IPS-NIHi11 (cell line): ENCODE data around the gene ESYT2.

Source experiments
- DNase-seq: peaks from one replicate; pipeline ENCODE4 v3.0.0; 2012; ENCODE audit warnings: mixed read lengths, low spot score

The ESYT2 gene

DNA sequence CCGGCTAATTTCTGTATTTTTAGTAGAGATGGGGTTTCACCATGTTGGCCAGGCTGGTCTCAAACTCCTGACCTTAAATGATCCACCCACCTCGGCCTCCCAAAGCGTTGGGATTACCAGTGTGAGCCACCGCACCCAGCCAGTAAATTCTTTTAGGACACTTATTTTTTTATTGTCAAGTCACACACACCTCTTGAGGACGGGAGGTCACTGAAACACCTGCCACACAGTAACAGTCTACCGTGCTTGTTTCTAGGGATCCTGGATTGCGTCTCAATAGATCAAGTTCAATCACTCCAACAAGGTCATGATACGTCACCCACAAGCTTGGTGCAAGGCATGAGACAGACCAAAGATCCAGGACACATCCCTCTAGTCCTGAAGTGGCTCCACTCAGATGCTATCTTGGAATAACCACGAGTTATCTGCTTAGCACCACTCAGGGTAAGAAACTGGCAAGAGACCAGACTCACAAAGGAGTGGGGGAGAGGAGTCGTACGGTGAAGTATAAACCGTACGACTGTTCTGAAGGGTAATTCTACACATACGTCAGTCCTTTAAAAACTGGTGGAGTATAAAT, 65.8 kb downstream of the ESYT2 start:
- no peak for DNase-seq

DNA sequence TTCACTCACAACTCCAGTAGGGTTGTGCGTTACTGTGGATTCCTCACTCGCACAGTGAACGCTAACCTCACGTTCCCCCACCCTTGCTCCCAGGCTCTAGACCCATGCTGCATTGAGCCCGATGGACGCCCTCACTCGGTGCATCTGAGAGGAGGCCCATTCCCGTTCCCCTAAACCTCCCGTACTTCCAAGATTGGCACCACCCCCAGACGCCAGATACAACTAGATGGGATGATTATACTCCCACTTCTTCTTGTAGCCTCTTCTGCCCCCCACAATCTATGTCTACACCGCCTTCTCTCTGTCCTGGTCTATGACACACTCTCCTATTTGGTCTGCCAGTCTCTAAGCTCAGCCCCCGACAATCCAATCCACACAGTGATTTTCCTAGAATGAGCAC, 67.4 kb downstream of the ESYT2 start:
- DNase-seq: no peak

DNA sequence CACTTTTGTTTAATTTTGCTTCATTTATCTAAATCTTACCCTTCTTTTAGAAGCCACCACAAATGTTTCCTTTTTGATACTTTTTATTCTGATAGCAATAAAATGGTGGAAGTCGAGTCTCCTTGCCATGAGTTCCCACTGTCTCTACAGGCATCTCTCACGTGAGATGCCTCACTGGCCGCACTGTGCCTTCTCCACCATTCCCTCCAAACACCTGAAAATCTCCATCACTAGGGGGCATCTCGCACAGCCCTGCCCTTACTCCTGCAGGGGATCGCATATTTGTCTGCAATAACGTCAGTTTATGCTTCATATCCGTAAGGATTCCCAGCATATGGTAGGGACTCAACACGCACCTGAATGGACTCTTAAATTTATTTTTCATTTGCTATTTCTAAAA, 68.4 kb downstream of the ESYT2 start:
- DNase-seq: no peak

DNA sequence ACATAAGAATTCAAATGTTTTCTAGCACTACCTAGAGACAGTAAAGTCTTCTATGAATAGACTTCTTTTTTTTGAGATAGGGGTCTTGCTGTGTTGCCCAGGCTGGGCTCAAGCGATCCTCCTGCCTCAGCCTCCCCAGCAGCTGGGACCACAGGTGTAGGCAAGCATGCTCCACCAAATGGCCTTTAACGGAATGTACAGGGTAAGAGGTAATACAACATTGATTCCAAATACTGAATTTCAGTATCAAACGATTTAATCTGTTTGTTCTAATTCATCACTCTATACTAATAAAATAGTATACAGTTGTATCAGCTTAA, 68.9 kb downstream of the ESYT2 start:
- DNase-seq: no peak

DNA sequence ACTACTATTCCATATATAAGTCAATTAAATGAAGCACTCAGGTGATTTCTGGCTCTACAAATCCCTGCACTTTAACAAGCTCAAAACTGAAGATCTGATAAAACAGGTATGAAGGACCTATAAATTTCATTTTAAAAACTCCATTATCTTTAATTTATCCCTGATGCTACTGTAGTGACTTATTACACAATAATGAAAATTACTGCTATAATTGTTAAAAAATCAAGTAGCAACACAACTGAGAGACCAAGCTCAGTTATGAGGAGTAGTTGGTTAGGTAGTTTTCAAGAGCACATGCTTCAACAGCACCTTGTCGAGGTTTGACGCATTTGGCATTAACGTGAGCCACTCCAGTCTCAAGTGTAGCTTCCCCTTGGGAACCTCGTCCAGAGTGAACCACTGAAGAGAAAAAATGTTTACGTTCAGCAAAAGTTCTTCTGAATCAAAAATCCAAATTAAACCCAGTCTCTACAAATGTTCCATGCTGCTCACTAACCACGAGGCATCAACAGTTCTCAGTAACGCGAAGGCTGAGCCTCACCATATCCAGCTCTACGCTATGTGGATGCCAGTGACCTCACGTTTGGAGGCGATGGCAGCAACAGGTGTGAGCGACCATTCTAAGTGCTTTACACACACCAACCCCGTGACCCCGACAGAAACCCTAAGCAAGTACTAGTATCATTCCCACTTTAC, 69.4 kb downstream of the ESYT2 start:
- DNase-seq: no peak

DNA sequence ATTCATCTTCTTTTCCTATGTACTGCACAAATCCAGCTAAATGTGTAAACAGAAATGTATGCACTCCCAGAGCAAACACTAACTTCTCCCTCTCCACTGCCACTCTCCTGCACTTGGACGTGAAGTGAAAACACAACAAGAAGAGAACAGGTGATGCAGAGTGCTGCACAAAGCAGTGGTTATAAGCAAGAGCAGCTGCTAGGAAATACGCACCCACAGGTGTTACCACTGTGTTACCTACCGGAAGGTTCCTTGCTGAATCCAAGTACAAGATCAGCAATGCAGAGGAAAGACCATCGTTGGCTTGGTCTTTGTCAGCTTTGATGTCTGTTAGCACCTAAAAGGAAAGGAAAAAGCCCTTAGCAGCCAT, 70.1 kb downstream of the ESYT2 start:
- DNase-seq: no peak

DNA sequence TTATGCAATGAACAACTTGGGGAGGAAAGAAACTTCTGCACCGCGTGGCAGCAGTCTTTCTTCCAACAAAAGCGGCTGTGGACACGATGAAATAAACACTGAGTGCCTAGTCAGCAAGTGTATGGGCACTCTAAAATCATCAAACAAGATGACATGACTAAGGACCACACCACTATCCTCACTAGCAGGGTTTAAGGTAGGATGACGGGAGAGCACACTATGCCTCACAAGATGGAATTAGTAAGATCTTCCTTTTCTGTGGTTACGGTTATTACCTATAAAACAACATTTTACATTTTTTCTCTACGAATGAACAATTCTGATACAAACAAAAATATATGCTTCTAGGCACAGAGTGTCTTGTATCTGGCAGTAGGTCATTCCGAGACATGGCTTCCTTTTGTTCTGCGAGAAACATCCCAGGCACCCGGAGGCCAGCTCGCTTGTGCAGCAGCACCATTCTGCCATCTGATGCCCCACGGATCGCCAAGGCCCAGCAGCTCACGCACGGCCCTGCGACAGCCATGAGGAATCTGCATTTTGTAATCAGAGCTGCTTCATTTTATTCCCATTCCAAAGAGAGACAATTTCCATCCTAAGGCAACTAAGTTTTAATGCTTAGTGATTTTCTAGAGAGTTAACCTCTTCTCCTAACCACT, 70.6 kb downstream of the ESYT2 start:
- no peak for DNase-seq

DNA sequence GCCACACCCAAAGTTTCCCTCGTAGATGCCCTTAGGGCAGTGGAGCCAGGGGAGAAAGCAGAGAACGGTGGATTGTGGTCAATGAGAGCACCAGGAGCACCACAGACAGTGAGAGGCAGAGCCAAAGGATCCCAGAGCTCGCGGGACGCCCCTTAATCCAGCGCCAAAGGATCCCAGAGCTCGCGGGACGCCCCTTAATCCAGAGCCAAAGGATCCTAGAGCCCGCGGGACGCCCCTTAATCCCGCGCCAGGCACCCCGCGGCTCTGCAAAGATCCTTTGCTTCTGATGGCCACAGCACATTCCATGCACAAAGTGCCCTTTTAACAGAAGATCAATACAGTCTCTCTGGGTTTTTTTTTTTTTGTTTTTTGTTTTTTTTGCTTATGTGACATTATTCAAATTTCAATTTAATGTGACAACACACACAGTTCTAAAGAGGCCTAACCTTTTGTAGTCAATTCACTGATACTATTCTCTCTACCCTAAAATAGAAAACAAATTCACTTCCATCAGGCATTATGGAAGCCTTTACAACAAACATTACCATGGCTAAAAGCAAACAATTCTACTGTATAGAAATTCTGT, 71.8 kb downstream of the ESYT2 start:
- no peak for DNase-seq

DNA sequence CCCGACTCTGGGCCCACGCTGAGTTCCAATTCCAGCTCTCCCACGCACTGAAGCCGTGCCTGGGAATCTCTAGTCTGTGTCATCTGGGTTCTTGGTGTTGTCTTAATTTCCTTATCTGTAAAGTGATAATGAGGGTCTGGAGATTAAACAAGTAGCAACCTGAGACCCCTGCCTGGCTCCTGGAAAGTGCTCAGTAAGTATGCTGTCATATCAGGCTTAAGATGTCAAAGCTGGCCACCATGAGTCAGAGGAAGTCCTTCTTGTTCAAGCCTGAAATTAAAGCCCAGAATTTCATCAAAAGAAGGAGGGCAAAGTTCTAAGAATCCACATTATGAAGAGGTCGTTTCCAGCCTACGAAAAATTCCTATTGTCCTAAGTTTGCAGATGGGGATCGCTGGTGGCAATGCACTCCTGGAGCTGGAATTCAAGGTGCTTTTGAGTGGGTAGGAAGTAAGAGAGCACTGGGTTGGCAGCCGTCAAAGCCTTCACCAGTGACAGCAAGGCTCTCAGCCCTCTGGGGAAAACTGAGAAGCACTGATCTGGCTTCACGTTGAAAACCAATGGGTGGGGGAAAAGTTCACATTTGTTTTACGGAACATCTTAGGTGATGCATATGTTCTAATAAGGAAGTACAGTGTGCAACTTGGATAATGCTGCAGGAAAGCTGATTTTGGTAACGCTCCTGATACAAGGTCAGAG, 74.4 kb downstream of the ESYT2 start:
- no peak for DNase-seq

DNA sequence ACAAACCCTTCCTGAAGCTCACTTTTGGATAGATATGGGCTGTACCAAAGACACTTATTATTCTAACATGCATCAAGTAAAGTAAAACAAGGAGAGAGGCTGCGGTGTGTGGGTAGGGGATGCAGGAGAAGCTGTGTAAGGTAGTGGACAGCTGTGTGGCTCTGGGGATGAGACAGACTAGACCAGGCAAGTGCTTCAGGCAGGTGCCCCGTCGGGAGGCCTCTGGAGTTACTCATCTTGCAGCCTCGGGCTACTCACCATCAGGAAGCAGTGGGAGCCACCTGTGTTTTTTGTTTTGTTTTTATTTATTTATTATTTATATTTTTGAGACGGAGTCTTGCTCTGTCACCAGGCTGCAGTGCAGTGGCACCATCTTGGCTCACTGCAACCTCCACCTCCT, 75.4 kb downstream of the ESYT2 start:
- no peak for DNase-seq

DNA sequence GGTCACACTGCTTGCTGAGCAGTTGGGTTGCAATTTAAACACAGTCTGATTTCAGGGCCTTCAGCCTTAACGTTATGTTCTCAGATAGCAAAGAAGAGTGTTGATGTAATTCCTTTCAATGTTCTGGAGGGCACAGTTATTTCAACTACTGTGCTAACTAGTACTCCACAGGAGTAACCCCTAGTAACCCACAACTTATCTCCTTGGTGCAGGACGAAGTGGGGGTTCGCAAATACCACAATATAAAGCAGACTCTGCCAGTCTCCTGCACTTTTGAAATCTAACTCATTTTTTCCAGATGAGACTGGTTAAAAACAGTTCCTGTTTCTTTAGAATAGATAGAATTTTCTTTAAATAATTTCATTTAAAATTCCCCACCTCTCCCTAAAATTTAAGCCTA, 77.6 kb downstream of the ESYT2 start:
- DNase-seq: no peak

DNA sequence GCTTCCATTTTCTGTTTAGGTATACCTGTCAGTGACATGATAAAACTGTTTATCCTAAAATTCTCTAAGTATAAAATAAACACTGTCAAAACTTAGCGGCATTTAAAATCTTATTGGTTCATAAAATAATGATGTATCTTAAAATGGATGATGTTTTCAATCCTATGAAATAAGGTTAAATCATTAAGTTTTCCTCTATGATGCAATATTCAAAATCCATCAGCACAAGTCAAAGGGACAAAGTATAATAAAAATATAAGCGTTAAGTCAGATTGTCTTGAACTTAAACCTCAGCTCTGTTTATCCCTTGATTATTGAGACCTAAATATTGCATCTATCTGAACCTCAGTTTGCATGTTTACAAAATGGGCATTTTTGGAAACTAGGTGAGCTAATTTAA, 78.1 kb downstream of the ESYT2 start:
- no peak for DNase-seq

DNA sequence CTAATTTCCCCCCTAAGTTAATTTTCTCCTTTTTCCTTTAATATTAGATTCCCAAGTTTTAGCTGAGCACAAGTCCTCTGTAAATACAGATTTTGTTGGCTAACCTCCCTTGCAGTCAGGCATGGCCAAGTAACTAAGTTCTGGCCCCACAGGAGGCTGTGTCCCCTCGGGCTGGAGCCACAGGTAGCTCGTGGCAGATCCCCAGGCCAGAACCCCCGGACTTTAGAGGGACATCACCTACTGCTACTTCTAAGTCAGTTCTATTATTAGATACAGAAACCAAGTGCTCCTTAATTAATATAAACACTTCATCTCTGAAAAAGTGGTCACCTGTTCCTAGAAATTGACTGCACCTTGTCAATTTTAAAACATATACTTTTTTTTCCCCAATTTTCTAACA, 78.6 kb downstream of the ESYT2 start:
- DNase-seq: no peak

DNA sequence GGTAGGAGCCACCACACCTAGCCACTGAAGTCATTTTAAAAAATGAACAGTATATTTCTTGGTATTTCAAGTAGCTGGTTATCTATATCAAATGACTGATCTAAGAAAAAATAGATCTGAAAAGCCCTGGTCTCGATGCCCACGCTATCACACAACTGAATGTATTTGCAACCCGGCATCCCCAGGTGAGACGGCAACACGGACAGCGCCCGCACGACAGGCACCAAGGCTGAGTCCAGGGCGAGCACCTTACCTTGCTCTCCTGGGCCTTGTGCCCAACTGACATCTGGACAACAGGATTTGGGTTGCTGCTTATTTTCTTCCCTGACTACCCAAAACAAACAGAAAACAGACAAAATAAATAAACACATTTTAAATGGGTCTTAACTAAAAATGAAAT, 79.9 kb downstream of the ESYT2 start:
- no peak for DNase-seq

DNA sequence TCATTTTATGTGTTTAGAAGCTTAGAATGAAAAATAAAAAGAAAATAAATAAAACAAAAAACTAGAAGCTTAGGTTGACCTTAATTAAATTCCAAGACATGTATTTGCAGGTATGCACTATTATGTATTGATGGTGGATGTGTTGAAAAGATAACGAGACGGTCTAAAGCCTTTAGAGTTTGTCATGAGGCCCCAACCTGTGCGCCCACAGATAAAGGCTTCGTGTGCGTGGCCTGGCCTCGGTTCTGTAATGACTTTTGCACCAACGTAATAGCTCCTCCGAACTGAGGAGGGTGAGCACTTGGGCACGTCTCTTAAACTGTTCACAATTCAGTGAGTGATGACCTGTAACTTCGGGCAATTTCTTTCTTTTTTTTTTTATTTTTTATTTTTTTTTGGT, 81.0 kb downstream of the ESYT2 start:
- DNase-seq: no peak

DNA sequence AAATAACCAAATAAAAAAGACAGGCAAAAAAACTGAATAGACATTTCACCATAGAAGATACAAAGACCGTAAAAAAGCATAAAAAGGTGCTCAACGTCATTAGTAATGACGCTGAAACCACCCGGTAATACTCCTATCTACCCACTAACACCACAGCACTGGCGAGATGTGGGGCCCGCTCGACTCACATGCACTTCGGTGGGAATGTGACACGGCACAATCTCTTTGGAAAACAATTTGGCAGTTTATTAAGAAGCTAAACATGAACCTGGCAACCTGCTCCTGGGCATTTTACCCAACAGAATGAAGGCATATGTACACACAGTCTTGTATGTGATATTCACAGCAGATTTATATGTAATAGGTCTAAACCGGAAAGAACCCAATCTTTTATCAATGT, 81.9 kb downstream of the ESYT2 start:
- DNase-seq: no peak

DNA sequence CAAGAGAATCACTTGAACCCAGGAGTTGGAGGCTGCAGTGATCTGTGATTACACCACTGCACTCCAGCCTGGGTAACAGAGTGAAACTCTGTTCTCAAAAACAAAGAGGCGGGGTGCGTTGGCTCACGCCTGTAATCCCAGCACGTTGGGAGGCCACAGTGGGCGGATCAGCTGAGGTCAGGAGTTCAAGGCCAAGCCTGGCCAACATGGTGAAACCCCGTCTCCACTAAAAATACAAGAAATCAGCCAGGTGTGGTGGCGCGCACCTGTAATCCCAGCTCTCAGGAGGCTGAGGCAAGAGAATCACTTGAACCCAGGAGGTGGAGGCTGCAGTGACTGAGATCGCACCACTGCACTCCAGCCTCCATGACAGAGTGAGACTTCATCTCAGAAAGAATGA, 82.4 kb downstream of the ESYT2 start:
- no peak for DNase-seq

DNA sequence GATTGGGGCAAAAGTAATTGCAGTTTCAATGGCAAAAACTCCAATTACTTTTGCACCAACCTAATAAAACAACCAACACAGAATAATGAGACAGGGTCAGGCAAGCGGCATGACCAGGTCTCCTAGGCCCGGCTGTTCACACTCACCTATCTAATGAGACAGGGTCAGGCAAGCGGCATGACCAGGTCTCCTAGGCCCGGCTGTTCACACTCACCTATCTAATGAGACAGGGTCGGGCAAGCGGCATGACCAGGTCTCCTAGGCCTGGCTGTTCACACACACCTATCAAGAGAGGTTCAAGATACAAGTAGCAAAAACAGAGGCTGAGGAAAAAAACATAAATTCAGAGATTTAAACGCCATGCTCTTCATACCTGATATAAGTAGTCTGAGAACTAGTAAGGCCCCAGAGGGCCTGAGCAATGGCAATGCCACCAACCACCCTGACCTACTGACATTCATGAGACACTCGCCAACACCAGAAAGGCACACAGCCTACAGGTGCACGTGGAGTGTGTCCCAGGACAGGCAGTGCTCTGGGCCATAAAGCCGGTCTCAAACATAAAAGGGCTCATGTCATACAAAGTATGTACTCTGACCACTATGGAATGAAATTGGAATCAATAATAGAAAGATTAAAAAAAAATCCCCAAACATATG, 84.1 kb downstream of the ESYT2 start:
- DNase-seq: no peak

DNA sequence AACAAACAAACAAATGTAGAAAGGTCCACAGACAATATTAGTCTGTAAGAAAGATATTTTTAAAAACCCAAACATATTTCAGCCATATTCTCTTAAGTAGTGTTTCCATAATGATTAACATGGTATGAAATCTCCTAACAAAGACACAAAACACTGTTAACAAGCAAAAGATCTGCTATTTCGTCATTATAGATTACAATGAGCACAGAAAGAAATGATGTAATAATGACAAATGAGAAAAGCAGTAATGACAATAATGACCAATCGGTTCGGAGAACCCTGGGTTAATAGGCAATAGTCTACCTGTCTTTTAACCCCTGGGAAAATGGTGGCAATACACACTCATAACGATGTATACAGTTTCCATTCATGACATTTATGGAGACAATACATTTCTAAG, 85.2 kb downstream of the ESYT2 start:
- DNase-seq: no peak

DNA sequence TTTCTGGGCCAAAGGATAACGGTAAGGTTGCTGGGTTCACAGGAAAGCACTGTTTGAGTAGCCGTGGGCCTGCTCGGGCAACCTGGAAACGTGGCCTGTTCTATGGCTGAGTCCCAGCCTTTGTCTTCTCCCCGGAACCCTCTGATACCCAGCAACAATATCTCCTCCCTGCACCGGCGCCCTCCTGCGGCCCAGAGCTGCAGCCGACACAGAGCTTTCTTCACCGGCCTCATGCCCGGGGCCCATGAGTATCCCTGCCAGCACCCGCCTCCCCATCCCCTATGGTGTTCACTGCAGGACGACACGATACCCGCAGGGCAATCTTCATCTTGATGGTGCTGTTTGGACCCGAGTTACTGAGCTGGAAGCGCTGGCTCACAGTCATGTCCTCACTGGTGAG, 86.1 kb downstream of the ESYT2 start:
- peak; percentile 40 for DNase-seq

DNA sequence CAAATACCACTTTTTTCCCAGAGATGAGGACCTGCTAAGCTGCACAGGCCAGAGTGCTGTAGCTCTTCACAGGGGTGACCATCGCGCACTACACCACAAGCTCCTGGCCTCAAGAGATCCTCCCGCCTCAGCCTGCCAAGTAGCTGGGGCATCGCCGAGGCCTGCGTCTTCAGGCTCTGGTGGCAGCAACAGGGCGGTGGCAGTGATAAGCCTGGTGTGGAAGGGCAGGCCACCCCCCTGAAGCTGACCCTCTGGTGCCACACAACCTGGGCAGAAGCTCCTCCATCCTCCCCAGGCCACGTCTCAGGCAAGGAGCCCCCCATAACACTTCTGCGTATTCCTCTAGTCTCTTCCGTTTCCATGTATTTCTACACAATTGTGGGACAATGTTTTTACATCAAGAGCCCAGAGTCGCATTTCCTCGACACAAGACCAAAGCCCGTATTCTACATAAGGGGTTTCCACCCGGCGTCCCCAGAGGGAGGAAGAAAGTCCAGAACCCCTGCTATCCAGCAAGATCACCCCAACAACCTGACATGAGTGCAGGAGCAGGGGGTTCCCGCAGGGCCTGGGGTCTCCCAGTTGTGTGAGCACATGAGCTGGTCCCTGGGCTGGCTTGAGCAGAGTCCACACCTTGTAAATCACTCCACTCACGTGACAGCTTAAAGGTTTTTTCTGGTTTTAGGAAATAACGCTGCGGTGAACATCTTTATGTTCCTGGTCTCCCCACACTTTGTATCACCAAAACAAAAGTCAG, 87.1 kb downstream of the ESYT2 start:
- DNase-seq: no peak

DNA sequence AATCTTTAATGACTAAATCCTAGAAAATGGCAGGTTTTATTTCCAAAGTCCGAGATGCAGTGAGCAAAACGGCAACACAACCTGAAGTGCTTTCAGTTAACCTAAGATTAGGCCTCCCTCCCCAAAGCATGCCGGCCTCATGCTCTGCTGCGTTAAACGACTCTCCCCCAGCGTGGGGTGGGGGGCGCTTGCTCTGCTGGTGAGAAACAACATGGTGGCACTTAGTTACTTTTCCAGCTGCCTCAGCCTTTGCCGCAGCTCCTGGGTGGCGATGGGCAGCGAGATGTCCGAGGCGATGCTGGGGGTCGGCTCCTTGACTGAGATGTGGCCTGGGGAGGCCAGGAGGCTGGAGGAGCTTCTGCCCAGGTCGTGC, 88.0 kb downstream of the ESYT2 start:
- no peak for DNase-seq
